ENCODE data around the gene AKAP11.

The AKAP11 gene

GRCh38 chr13:42307461-42307860, 35.5 kb downstream of the AKAP11 start:
- no peak for TF ChIP-seq CTCF (IDR thresholded peaks at IDR 0.05)
- DNase-seq (ENCODE audit: low spot score) = no peak
- no peak overlapping the region for H3K4me3 ChIP-seq
- H3K27ac ChIP-seq = no peak overlapping the region

- H3K27ac ChIP-seq = no peak overlapping the region
- no peak for TF ChIP-seq CTCF (IDR thresholded peaks at IDR 0.05)
- no peak overlapping the region for H3K4me3 ChIP-seq
- DNase-seq (ENCODE audit: low spot score) = no peak
These were observed 41.0 kb downstream of the AKAP11 start for GRCh38 chr13:42312817-42313431.

- TF ChIP-seq CTCF (IDR thresholded peaks at IDR 0.05) = no peak
- DNase-seq (ENCODE audit: low spot score) = no peak
- no peak overlapping the region for H3K27ac ChIP-seq
- no peak overlapping the region for H3K4me3 ChIP-seq
These were observed 46.6 kb downstream of the AKAP11 start for GRCh38 chr13:42318570-42318969.

GRCh38 chr13:42320375-42320787, 48.4 kb downstream of the AKAP11 start:
- TF ChIP-seq CTCF (IDR thresholded peaks at IDR 0.05) = no peak
- Histone ChIP-seq H3K4me3 (no peak overlapping the region), H3K27ac (no peak overlapping the region)
- DNase-seq (ENCODE audit: low spot score) = no peak

- TF ChIP-seq CTCF (IDR thresholded peaks at IDR 0.05) = no peak
- no peak for DNase-seq (ENCODE audit: low spot score)
- no peak overlapping the region for H3K27ac ChIP-seq
- no peak overlapping the region for H3K4me3 ChIP-seq
These were observed 50.9 kb downstream of the AKAP11 start for GRCh38 chr13:42322806-42323205.

GRCh38 chr13:42324704-42325103, 52.8 kb downstream of the AKAP11 start:
- no peak overlapping the region for H3K27ac ChIP-seq
- TF ChIP-seq CTCF (IDR thresholded peaks at IDR 0.05) = no peak
- DNase-seq (ENCODE audit: low spot score) = no peak
- H3K4me3 ChIP-seq = no peak overlapping the region

GRCh38 chr13:42327725-42328124, 55.8 kb downstream of the AKAP11 start:
- Histone ChIP-seq H3K4me3 (no peak overlapping the region), H3K27ac (no peak overlapping the region)
- no peak for TF ChIP-seq CTCF (IDR thresholded peaks at IDR 0.05)
- no peak for DNase-seq (ENCODE audit: low spot score)
